Left lung (tissue), 10 donors: ENCODE results near the gene NUB1. TPM values are rescaled to one million over a fixed set of nuclear protein-coding genes. Genes with fewer than 3 reads are reported as not detected.

Source experiments
- ATAC-seq: fragments of 200-7000 bp; cut with Tn5 transposase; one replicate; pipeline ENCODE4 v1.9.1; 2020; ENCODE audit warnings: moderate library complexity
- DNase-seq, 4 donors: peaks; one replicate each; pipeline ENCODE4 v3.0.0-alpha.2; 2013 to 2020
- H3K27ac ChIP-seq, 2 donors: fragments of 200-600 bp; sonication (generic) in 1 of 2; one replicate each; pipeline versions ENCODE4 v1.5.0 to v1.8.0; 2020 to 2021
- H3K27me3 ChIP-seq, 2 donors: fragments of 200-600 bp; sonication (generic) in 1 of 2; one replicate each; pipeline versions ENCODE4 v1.5.0 to v1.8.0; 2020 to 2021
- H3K36me3 ChIP-seq, 2 donors: fragments of 200-600 bp; sonication (generic) in 1 of 2; one replicate each; pipeline versions ENCODE4 v1.5.0 to v1.8.0; 2020 to 2021
- H3K4me1 ChIP-seq, 2 donors: fragments of 200-600 bp; one replicate each; pipeline ENCODE4 v1.8.0; 2021
- H3K4me3 ChIP-seq, 2 donors: fragments of 200-600 bp; sonication (generic) in 1 of 2; one replicate each; pipeline versions ENCODE4 v1.5.0 to v1.8.0; 2020 to 2021; ENCODE audit warnings: mild to moderate bottlenecking in 1 of 2
- H3K9me3 ChIP-seq, 2 donors: fragments of 200-600 bp; sonication (generic) in 1 of 2; one replicate each; pipeline versions ENCODE4 v1.5.0 to v1.8.0; 2020 to 2021
- intact Hi-C, 2 donors: fragments of 100-400 bp; cut with DNase I; formaldehyde crosslinking; loops; one replicate each; pipeline versions ENCODE4 v1.11.2 to v1.14.2; 2022
- polyA plus RNA-seq, 6 donors: library from polyadenylated mRNA; unstranded; fragments of 120-200 nt; gene quantifications; one replicate each; pipeline ENCODE4 v1.2.1, GENCODE V29; 2013; ENCODE audit not compliant: insufficient read length in 6 of 6
- total RNA-seq, 2 donors: library from RNA; stranded (reverse); fragmentation: NEBNext Ultra II Directional; extraction: Animal tissue kit (Norgen Biotek cat#: 25700); gene quantifications; one replicate each; pipeline ENCODE4 v1.2.1, GENCODE V29; 2021
- TF ChIP-seq, protein P1 (sequence below), 2 donors: fragments of 200-600 bp; sonication (generic) in 1 of 2; IDR thresholded peaks; one replicate each; pipeline versions ENCODE4 v1.5.0 to v1.8.0; 2021; ENCODE audit warnings: antibody characterized with exemption in 2 of 2
- donor health status: DM: no; HTN: yes; CAD: no.
- donor health status: DM: no; HTN: no; CAD: no.

The NUB1 gene
- total and polyA plus RNA-seq, 8 donors, result 40.9 to 81.8 (median 72.0) TPM

DNA sequence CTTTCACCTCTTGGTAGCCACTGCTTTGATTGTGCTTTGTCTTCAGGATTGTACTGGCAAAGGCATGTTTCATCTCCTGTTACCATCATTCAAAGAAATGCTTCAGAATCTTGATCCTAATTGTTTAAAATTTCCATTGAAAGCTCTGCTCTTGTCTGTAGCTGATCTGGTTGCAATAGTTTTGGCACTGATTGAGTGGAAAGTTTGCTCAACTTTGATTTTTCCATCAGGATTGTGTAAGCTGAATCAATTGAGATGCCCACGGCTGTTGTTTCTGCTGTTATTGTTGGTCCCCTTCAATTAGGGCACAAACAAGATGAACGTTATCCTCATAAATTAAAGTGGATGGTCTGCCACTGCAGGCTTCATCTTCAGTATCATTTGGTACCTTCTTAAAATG, 14.6 kb upstream of the NUB1 start:
- Histone ChIP-seq H3K9me3 (no peaks in the 10 kb centered on the region), H3K36me3 (no peaks in the 10 kb centered on the region), H3K4me3 (no peak overlapping the region), H3K27ac (no peak overlapping the region), H3K4me1 (no peaks in the 10 kb centered on the region), H3K27me3 (no peaks in the 10 kb centered on the region)
- intact Hi-C loops, result no loop called here
- no peak for DNase-seq
- TF ChIP-seq, protein P1, sequence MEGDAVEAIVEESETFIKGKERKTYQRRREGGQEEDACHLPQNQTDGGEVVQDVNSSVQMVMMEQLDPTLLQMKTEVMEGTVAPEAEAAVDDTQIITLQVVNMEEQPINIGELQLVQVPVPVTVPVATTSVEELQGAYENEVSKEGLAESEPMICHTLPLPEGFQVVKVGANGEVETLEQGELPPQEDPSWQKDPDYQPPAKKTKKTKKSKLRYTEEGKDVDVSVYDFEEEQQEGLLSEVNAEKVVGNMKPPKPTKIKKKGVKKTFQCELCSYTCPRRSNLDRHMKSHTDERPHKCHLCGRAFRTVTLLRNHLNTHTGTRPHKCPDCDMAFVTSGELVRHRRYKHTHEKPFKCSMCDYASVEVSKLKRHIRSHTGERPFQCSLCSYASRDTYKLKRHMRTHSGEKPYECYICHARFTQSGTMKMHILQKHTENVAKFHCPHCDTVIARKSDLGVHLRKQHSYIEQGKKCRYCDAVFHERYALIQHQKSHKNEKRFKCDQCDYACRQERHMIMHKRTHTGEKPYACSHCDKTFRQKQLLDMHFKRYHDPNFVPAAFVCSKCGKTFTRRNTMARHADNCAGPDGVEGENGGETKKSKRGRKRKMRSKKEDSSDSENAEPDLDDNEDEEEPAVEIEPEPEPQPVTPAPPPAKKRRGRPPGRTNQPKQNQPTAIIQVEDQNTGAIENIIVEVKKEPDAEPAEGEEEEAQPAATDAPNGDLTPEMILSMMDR (IDR thresholded peaks at IDR 0.05), result no peak
- no peak for ATAC-seq

DNA sequence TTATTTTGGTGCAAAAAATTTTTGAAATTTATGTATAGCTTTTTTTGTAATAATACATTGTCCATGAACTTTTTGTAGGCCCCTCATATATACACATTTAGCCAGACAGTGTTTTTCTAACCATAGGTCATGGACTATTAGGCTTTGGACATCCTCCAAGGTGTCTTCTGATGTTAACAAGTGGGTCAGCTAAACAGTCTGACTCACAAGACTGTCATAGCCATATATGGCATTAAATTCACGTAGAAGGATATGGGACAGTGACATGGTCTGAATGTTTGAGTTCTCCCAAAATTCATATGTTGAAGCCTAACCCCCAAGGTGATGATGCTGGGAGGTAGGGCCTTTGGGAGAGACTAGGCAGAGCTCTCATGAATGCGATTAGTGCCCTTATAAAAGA, 14.0 kb upstream of the NUB1 start:
- DNase-seq (no peak), ATAC-seq (no peak)
- no peaks in the 10 kb centered on the region for H3K9me3 ChIP-seq
- intact Hi-C loops, result no loop called here
- H3K27ac ChIP-seq, result no peak overlapping the region
- H3K27me3 ChIP-seq, result no peaks in the 10 kb centered on the region
- H3K36me3 ChIP-seq, result no peaks in the 10 kb centered on the region
- TF ChIP-seq, protein P1 (IDR thresholded peaks at IDR 0.05), result no peak
- no peak overlapping the region for H3K4me3 ChIP-seq
- H3K4me1 ChIP-seq, result no peaks in the 10 kb centered on the region

DNA sequence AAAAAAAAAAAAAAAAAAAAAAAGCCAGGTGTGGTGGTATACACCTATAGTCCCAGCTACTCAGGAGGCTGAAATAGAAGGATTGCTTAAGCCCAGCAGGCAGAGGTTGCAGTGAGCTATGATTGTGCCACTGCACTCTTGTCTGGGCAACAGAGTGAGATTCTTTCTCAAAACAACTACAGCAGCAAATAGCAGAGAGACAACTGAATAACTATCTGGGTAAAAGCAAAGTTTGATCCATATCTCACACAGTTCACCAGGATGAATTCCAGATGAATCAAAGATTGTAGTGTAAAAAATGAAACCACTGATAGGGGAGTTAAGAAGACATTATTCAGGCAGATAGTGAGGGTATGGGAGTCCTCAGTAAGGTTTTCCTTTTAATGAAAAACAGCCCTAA, 11.4 kb upstream of the NUB1 start:
- ATAC-seq (no peak), DNase-seq (no peak)
- no peak overlapping the region for H3K27ac ChIP-seq
- no peaks in the 10 kb centered on the region for H3K9me3 ChIP-seq
- intact Hi-C loops, result no loop called here
- no peaks in the 10 kb centered on the region for H3K36me3 ChIP-seq
- no peak overlapping the region for H3K4me3 ChIP-seq
- TF ChIP-seq, protein P1 (IDR thresholded peaks at IDR 0.05), result no peak
- H3K27me3 ChIP-seq, result no peaks in the 10 kb centered on the region
- no peaks in the 10 kb centered on the region for H3K4me1 ChIP-seq

DNA sequence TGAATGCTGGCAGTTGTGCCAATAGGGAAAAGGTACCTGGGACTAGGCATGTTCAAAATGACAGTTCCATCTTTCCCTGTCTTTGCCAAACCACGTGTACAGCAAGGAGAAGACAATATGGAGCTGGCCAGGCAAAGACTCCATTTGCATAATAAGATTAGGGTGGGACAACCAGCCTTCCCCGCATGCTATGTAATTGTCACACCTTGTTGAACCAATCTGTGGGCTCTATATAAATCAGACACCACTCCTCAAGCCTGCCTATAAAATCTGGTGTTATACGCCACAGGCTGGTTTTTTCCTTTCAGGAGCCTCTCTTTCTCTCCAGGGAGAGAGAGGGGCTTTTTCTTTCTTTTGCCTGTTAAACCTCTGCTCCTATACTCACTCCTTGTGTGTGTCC, 11.0 kb upstream of the NUB1 start:
- Histone ChIP-seq H3K27me3 (no peaks in the 10 kb centered on the region), H3K9me3 (no peaks in the 10 kb centered on the region), H3K36me3 (no peaks in the 10 kb centered on the region), H3K4me3 (no peak overlapping the region), H3K27ac (no peak overlapping the region), H3K4me1 (no peaks in the 10 kb centered on the region)
- intact Hi-C loops, result no loop called here
- ATAC-seq (no peak), DNase-seq (no peak)
- TF ChIP-seq, protein P1 (IDR thresholded peaks at IDR 0.05), result no peak

DNA sequence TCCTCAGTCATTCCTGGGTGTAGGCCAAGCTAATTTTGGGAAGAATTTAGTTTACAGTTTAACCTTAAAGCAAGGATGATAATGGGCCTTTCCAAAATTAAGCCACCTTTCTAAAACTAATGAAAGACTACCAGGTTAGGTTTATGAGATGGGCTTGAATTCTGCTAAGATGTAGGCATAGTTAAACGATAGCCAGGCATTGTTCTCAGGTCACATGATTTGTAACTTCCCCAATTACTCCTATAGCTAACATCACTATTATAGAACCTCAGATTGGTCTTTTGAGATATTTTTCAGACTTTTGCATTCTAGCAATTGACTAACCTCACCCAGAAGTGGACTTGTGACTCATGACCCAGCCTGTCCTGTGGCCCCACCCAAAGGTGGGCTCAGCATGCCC, 7.0 kb upstream of the NUB1 start:
- Histone ChIP-seq H3K27me3 (no peaks in the 10 kb centered on the region), H3K27ac (no peak overlapping the region), H3K4me3 (no peak overlapping the region), H3K36me3 (no peaks in the 10 kb centered on the region), H3K9me3 (no peaks in the 10 kb centered on the region), H3K4me1 (no peaks in the 10 kb centered on the region)
- TF ChIP-seq, protein P1 (IDR thresholded peaks at IDR 0.05), result no peak
- intact Hi-C loops, result no loop called here
- ATAC-seq (no peak), DNase-seq (no peak)
